Neural cell (in vitro differentiated cells): ENCODE results near the gene TGIF2. TPM values are rescaled to one million over a fixed set of nuclear protein-coding genes. Genes with fewer than 3 reads are reported as not detected.

Experiments
- H2AFZ ChIP-seq: fragments of 200-600, 300-800 bp; sonication (generic), shearing (Covaris generic); 2 replicates; pipeline ENCODE4 v1.6.0; 2014; ENCODE audit warnings: low read depth, mild to moderate bottlenecking, antibody characterized with exemption, low read length, moderate library complexity
- H3F3A ChIP-seq: fragments of 200-600 bp; shearing (Covaris generic); 2 replicates; pipeline ENCODE4 v1.6.1; 2016; ENCODE audit warnings: mild to moderate bottlenecking, moderate library complexity, mixed read lengths, antibody characterized with exemption, low read length; ENCODE audit not compliant: insufficient read depth, poor library complexity, severe bottlenecking
- H3K27ac ChIP-seq: fragments of 200-600, 300-800 bp; sonication (generic), shearing (Covaris generic); 2 replicates; pipeline ENCODE4 v1.5.1; 2014; ENCODE audit warnings: mild to moderate bottlenecking, low read length, moderate library complexity
- H3K27me3 ChIP-seq: fragments of 300-800, 200-600 bp; sonication (generic), shearing (Covaris generic); 2 replicates; pipeline ENCODE4 v1.6.0; 2014; ENCODE audit warnings: mild to moderate bottlenecking, low read depth, low read length, moderate library complexity; ENCODE audit not compliant: insufficient read depth
- H3K36me3 ChIP-seq: fragments of 300-800, 200-600 bp; sonication (generic), shearing (Covaris generic); 2 replicates; pipeline ENCODE4 v1.5.1; 2014; ENCODE audit warnings: mild to moderate bottlenecking, antibody characterized with exemption, low read length, moderate library complexity; ENCODE audit not compliant: insufficient read depth
- H3K4me2 ChIP-seq: fragments of 300-800, 200-600 bp; sonication (generic), shearing (Covaris generic); 2 replicates; pipeline ENCODE4 v1.6.0; 2014; ENCODE audit warnings: mild to moderate bottlenecking, low read length
- H3K4me3 ChIP-seq: fragments of 300-800, 200-600 bp; sonication (generic), shearing (Covaris generic); 2 replicates; pipeline ENCODE4 v1.5.1; 2014; ENCODE audit warnings: mild to moderate bottlenecking, low read length, moderate library complexity
- H3K79me2 ChIP-seq: fragments of 200-600 bp; shearing (Covaris generic); replicated peaks from 2 replicates; pipeline ENCODE4 v1.6.0; 2014; ENCODE audit warnings: mild to moderate bottlenecking, low read length, moderate library complexity; ENCODE audit not compliant: insufficient read depth
- H3K9ac ChIP-seq: fragments of 300-800, 200-600 bp; sonication (generic), shearing (Covaris generic); 2 replicates; pipeline ENCODE4 v1.6.1; 2016; ENCODE audit warnings: mild to moderate bottlenecking, low read length, mixed read lengths
- H3K9me2 ChIP-seq: fragments of 200-600 bp; shearing (Covaris generic); 2 replicates; pipeline ENCODE4 v1.6.1; 2016; ENCODE audit warnings: mild to moderate bottlenecking, low read length, mixed read lengths; ENCODE audit not compliant: insufficient read depth
- H3K9me3 ChIP-seq: fragments of 200-600, 300-800 bp; sonication (generic), shearing (Covaris generic); 2 replicates; pipeline ENCODE4 v1.6.1; 2016; ENCODE audit warnings: mild to moderate bottlenecking, mixed run types, low read length, moderate library complexity, mixed read lengths
- H4K20me1 ChIP-seq: fragments of 200-600 bp; shearing (Covaris generic); 2 replicates; pipeline ENCODE4 v1.6.1; 2016; ENCODE audit warnings: mild to moderate bottlenecking, mixed run types; ENCODE audit not compliant: insufficient read depth
- POLR2AphosphoS5 ChIP-seq: IDR thresholded peaks from 2 replicates; pipeline ENCODE4 v1.6.1; 2012
- RAD21 ChIP-seq: fragments of 450-650 bp; conservative IDR thresholded peaks from 2 replicates; pipeline ENCODE4 v1.6.1; 2014; ENCODE audit warnings: antibody characterized with exemption, mild to moderate bottlenecking, moderate library complexity
- SMC3 ChIP-seq: fragments of 450-650 bp; conservative IDR thresholded peaks from 2 replicates; pipeline ENCODE4 v1.6.1; 2014; ENCODE audit warnings: antibody characterized with exemption, mild to moderate bottlenecking, moderate library complexity; ENCODE audit not compliant: poor library complexity
- polyA plus RNA-seq: library from polyadenylated mRNA; depleted of rRNA; stranded (reverse); fragments of >200 nt; gene quantifications from 2 replicates; pipeline ENCODE4 v1.2.3, GENCODE V29; 2014
- TF ChIP-seq, protein P1 (sequence below): fragments of 450-650 bp; IDR thresholded peaks from 2 replicates; pipeline ENCODE4 v1.5.1; 2014; ENCODE audit warnings: antibody characterized with exemption, mild to moderate bottlenecking, moderate library complexity; ENCODE audit not compliant: poor library complexity, severe bottlenecking
- TF ChIP-seq, protein P2 (sequence below): IDR thresholded peaks from 2 replicates; pipeline ENCODE4 v1.6.1; 2012; ENCODE audit warnings: borderline replicate concordance

TGIF2 gene
- polyA plus RNA-seq, 1 donor from 2014 or later = 3.3 TPM

DNA sequence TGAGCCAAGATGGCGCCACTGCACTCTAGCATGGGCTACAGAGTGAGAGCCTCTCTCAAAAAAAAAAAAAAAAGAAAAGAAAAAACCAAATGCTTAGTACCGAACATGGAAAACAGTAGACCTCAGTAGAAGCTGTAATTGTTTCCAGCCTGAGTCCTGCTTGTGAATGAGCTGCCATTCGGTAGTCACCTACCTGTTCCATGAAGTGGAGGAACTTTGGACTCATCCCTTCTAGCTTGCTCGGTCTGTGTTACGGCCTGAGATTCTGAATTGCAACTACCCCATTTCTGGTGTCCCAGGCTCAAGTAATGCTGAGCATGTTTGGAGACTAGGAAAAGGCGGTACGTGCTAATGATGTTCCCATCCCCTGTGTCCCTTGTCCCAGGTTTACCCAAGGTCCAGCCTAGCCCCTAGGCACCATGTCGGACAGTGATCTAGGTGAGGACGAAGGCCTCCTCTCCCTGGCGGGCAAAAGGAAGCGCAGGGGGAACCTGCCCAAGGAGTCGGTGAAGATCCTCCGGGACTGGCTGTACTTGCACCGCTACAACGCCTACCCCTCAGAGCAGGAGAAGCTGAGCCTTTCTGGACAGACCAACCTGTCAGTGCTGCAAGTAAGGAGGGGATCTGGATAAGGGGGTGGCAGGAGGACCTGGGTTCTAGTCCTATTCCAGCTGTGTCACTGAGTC is 5.1 kb downstream of the TGIF2 start:
- Histone ChIP-seq H3K9me2 (no peaks in the 10 kb centered on the region), H3K27me3 (peaks cover 18% of the 10 kb centered on the region), H3K9ac (no peak overlapping the region), H3K27ac (no peak overlapping the region), H2AFZ (no peak overlapping the region), H3K4me2 (no peak overlapping the region), H4K20me1 (no peaks in the 10 kb centered on the region), H3K9me3 (no peaks in the 10 kb centered on the region), H3F3A (no peaks in the 10 kb centered on the region), H3K79me2 (peaks cover 24% of the 10 kb centered on the region), H3K4me3 (no peak overlapping the region), H3K36me3 (no peaks in the 10 kb centered on the region)
- TF ChIP-seq, protein P1, sequence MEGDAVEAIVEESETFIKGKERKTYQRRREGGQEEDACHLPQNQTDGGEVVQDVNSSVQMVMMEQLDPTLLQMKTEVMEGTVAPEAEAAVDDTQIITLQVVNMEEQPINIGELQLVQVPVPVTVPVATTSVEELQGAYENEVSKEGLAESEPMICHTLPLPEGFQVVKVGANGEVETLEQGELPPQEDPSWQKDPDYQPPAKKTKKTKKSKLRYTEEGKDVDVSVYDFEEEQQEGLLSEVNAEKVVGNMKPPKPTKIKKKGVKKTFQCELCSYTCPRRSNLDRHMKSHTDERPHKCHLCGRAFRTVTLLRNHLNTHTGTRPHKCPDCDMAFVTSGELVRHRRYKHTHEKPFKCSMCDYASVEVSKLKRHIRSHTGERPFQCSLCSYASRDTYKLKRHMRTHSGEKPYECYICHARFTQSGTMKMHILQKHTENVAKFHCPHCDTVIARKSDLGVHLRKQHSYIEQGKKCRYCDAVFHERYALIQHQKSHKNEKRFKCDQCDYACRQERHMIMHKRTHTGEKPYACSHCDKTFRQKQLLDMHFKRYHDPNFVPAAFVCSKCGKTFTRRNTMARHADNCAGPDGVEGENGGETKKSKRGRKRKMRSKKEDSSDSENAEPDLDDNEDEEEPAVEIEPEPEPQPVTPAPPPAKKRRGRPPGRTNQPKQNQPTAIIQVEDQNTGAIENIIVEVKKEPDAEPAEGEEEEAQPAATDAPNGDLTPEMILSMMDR = no peak
- TF ChIP-seq, protein P2, sequence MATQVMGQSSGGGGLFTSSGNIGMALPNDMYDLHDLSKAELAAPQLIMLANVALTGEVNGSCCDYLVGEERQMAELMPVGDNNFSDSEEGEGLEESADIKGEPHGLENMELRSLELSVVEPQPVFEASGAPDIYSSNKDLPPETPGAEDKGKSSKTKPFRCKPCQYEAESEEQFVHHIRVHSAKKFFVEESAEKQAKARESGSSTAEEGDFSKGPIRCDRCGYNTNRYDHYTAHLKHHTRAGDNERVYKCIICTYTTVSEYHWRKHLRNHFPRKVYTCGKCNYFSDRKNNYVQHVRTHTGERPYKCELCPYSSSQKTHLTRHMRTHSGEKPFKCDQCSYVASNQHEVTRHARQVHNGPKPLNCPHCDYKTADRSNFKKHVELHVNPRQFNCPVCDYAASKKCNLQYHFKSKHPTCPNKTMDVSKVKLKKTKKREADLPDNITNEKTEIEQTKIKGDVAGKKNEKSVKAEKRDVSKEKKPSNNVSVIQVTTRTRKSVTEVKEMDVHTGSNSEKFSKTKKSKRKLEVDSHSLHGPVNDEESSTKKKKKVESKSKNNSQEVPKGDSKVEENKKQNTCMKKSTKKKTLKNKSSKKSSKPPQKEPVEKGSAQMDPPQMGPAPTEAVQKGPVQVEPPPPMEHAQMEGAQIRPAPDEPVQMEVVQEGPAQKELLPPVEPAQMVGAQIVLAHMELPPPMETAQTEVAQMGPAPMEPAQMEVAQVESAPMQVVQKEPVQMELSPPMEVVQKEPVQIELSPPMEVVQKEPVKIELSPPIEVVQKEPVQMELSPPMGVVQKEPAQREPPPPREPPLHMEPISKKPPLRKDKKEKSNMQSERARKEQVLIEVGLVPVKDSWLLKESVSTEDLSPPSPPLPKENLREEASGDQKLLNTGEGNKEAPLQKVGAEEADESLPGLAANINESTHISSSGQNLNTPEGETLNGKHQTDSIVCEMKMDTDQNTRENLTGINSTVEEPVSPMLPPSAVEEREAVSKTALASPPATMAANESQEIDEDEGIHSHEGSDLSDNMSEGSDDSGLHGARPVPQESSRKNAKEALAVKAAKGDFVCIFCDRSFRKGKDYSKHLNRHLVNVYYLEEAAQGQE = no peak
- no peak for TF ChIP-seq SMC3
- no peak for TF ChIP-seq POLR2AphosphoS5

DNA sequence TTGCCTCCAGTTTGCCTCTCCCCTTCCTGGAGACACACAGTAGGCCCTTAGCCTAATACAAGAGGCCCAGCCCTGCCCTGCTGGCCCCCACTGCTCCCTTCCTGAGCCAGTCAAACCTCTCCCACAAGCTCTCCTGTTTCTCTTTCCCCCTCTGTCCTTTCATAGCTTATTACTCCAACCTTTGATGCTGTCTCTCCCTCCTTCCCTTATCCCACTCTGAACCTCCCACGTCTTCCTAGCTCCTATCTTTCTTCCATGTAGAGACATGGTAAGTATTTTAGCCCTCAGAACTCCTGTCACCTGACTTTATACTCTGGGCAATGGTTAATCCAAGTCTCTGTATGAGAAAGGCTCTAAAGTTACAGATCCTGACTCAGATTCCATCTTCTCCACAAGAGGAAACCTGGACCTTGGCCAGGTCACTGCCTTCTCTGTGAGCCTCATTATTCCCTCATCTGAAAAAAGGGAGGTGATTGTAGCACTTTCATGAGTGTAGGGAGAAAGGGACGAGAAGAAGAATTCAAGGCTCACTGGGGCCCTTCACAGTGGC is 6.7 kb downstream of the TGIF2 start:
- Histone ChIP-seq H4K20me1 (no peaks in the 10 kb centered on the region), H3K79me2 (peaks cover 20% of the 10 kb centered on the region), H3K36me3 (no peaks in the 10 kb centered on the region), H3F3A (no peaks in the 10 kb centered on the region), H3K4me3 (no peak overlapping the region), H3K9ac (no peak overlapping the region), H3K9me3 (no peaks in the 10 kb centered on the region), H3K27me3 (peaks cover 5% of the 10 kb centered on the region), H3K27ac (no peak overlapping the region), H2AFZ (no peak overlapping the region), H3K9me2 (no peaks in the 10 kb centered on the region), H3K4me2 (no peak overlapping the region)
- TF ChIP-seq, protein P1 = no peak
- TF ChIP-seq SMC3 (no peak), RAD21 (no peak)
